GM10266 (cell line): ENCODE data around the gene MISP.

Source experiments
- DNase-seq: peaks from one replicate; pipeline ENCODE4 v3.0.0; 2012; ENCODE audit errors: extremely low spot score
- TF ChIP-seq, protein P1 (sequence below): IDR thresholded peaks from 2 replicates; pipeline ENCODE4 v1.5.1; 2012; ENCODE audit warnings: mild to moderate bottlenecking, low read depth; ENCODE audit not compliant: control insufficient read depth, insufficient read depth; ENCODE audit errors: missing control alignments

Gene MISP

DNA sequence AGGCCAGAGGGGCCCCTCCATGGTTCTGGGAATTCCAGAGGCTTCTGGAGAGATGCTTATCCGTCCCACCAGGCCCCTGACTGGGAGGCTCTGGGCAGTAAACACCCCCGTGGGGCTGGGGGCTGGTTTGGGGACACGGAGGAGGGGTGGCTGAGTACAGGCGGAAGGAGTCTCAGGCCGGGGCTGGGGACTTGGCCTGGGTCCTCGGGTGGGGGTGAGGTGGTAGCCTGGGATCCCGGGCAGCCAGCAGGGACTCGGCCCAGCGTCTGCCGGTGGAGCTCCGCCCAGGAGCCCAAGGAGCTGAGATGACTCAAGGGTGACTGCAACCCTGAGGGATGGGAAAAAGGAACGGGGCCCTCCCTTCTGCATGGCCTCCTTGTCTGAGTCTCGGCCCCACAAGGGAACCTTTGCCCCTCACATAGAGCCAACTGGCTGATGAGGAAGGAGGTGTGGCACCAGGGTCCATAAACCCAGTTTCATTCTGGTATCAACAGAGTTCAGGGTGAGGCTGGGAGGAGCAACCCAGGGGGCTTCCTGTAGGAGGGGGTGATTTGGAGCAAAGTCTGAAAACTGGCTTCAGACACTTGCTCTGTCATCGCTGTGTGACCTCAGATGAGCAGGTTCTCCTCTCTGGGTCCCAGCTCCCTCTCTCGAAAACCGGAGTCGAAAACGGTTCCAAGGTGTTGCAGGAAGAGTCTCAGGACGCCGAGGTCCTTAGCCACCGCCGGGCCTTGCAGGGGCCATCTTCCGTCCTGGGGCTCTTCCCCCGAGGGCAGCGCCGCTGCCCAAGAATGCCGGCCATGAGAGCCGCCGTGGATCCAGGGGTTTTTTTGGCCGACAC lies 809 bp downstream of the MISP start:
- DNase-seq, result no peak

DNA sequence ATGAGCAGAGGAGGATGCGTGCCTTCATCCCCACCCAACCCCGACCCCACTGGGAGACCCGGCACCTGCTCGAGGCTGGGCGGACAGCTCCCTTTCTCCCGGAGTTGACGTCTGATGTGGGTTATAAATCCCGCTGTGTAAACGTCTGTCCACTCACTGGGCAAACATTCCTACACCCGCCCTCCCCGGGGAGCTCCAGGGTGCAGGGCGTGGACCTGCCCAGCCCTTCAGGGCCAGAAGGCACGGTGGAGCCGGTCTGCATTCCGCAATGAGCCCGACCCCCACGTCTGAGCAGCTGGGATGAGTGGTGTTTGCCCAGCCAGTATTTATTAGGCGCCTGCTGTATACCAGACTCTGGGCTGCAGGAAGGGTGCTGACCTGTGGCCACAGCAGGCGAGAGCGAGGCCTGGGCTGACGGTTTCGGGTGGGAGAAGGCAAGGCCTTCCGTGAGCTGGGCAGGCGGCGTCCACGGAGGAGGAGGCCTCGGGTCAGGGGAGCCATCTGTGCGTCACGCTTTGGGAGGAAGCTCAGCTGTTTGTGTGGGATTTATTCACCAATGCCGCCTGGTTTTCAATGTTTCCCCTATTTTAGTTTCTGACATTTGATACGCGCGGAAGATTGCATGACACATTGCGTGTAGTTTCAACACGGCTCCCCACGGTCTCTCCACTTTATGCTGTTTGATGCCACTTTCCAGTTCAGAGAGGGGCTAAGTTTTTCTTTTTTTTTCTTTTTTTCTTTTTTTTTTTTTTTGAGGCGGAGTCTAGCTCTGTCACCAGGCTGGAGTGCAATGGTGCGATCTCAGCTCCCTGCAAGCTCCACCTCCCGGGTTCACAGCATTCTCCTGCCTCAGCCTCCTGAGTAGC lies 2.0 kb downstream of the MISP start:
- no peak for DNase-seq
- TF ChIP-seq, protein P1, sequence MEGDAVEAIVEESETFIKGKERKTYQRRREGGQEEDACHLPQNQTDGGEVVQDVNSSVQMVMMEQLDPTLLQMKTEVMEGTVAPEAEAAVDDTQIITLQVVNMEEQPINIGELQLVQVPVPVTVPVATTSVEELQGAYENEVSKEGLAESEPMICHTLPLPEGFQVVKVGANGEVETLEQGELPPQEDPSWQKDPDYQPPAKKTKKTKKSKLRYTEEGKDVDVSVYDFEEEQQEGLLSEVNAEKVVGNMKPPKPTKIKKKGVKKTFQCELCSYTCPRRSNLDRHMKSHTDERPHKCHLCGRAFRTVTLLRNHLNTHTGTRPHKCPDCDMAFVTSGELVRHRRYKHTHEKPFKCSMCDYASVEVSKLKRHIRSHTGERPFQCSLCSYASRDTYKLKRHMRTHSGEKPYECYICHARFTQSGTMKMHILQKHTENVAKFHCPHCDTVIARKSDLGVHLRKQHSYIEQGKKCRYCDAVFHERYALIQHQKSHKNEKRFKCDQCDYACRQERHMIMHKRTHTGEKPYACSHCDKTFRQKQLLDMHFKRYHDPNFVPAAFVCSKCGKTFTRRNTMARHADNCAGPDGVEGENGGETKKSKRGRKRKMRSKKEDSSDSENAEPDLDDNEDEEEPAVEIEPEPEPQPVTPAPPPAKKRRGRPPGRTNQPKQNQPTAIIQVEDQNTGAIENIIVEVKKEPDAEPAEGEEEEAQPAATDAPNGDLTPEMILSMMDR, result no peak

More for the DNA sequence above, 809 bp downstream of the MISP start:
- TF ChIP-seq, protein P1, result no peak

- TF ChIP-seq, protein P1, result no peak
- no peak for DNase-seq
Observed at GRCh38 chr19:754530-754929, 3.6 kb downstream of the MISP start.

DNA sequence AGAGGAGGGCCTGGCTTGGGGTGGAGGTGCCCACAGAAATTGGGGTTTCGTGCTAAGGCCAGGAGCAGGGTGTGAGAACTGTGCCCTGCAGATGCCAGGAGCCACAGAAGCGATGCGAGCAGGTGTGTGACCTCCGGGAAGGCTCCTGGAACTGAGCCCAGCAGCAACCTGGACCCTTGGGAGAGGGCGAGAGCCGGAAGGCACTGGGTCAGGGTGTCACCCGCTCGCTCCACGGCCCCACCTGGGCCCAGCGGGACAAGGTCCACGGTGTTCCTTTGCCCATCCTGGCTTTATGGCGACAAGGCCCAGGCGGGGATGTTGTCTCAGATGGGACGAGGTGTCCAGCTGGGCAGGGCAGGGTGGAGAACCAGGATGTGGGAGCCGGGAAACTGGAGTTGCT lies 4.2 kb downstream of the MISP start:
- TF ChIP-seq, protein P1, result no peak
- no peak for DNase-seq

- no peak for DNase-seq
- TF ChIP-seq, protein P1, result no peak
Observed at GRCh38 chr19:756236-756635, 5.3 kb downstream of the MISP start.

DNA sequence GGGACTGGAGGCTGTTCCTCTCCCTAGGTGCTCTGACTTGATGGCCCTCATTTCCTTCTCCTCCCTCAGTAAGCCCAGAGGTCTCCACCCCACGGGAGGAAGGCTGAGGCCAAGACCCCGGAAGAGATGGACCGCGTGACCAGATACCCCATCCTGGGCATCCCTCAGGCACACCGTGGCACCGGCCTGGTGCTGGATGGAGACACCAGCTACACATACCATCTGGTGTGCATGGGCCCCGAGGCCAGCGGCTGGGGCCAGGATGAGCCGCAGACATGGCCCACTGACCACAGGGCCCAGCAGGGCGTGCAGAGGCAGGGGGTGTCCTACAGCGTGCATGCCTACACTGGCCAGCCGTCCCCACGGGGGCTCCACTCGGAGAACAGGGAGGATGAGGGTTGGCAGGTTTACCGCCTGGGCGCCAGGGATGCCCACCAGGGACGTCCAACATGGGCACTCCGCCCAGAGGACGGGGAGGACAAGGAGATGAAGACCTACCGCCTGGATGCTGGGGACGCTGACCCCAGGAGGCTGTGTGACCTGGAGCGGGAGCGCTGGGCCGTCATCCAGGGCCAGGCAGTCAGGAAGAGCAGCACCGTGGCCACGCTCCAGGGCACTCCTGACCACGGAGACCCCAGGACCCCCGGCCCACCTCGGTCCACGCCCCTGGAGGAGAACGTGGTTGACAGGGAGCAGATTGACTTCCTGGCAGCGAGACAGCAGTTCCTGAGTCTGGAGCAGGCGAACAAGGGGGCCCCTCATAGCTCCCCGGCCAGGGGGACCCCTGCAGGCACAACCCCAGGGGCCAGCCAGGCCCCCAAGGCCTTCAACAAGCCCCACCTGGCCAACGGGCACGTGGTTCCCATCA lies 6.1 kb downstream of the MISP start:
- TF ChIP-seq, protein P1, result no peak
- no peak for DNase-seq
